ENCODE measurements around the gene B2M.
"Not testable (repeated sequence)": the region's sequence is repeated elsewhere in the genome, so short reads cannot be mapped to it uniquely, and the experiment has no call there.

DNA sequence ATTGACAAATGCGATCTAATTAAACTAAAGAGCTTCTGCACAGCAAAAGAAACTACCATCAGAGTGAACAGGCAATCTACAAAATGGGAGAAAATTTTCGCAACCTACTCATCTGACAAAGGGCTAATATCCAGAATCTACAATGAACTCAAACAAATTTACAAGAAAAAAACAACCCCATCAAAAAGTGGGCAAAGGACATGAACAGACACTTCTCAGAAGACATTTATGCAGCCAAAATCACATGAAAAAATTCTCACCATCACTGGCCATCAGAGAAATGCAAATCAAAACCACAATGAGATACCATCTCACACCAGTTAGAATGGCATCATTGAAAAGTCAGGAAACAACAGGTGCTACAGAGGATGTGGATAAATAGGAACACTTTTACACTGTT is 32.1 kb downstream of the B2M start:
- TF ChIP-seq, protein P1, sequence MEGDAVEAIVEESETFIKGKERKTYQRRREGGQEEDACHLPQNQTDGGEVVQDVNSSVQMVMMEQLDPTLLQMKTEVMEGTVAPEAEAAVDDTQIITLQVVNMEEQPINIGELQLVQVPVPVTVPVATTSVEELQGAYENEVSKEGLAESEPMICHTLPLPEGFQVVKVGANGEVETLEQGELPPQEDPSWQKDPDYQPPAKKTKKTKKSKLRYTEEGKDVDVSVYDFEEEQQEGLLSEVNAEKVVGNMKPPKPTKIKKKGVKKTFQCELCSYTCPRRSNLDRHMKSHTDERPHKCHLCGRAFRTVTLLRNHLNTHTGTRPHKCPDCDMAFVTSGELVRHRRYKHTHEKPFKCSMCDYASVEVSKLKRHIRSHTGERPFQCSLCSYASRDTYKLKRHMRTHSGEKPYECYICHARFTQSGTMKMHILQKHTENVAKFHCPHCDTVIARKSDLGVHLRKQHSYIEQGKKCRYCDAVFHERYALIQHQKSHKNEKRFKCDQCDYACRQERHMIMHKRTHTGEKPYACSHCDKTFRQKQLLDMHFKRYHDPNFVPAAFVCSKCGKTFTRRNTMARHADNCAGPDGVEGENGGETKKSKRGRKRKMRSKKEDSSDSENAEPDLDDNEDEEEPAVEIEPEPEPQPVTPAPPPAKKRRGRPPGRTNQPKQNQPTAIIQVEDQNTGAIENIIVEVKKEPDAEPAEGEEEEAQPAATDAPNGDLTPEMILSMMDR (IDR thresholded peaks at IDR 0.05; ENCODE audit: low read depth, low read length) = not testable (repeated sequence)
- not testable (repeated sequence) for TF ChIP-seq POLR2A (IDR thresholded peaks at IDR 0.05; ENCODE audit: extremely low read depth, insufficient read length); MYC (IDR thresholded peaks at IDR 0.05; ENCODE audit: low read depth, low read length)
- TF ChIP-seq, protein P2, sequence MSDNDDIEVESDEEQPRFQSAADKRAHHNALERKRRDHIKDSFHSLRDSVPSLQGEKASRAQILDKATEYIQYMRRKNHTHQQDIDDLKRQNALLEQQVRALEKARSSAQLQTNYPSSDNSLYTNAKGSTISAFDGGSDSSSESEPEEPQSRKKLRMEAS (IDR thresholded peaks at IDR 0.05; ENCODE audit: low read depth, low read length) = not testable (repeated sequence)

Measured in NB4 (cell line).